Liver (tissue), 9 donors: ENCODE results near the gene HCRT. TPM values are rescaled to one million over a fixed set of nuclear protein-coding genes. Genes with fewer than 3 reads are reported as not detected.

ENCODE experiments used
- DNase-seq: peaks from one replicate; pipeline ENCODE4 v3.0.0-alpha.2; 2017; ENCODE audit warnings: low spot score
- H3K27ac ChIP-seq, 2 donors: one replicate each; pipeline ENCODE4 v1.7.0; 2013; ENCODE audit warnings: inconsistent platforms in 2 of 2, low read length in 2 of 2, control low read depth in 1 of 2, low read depth in 1 of 2, mild to moderate bottlenecking in 1 of 2
- H3K27me3 ChIP-seq, 4 donors: one replicate each; pipeline versions ENCODE4 v1.6.1 to v1.7.0; 2013; ENCODE audit warnings: low read length in 3 of 4, inconsistent platforms in 1 of 4, mild to moderate bottlenecking in 1 of 4, moderate library complexity in 1 of 4; ENCODE audit not compliant: control insufficient read depth in 4 of 4, insufficient read depth in 4 of 4
- H3K36me3 ChIP-seq, 4 donors: one replicate each; pipeline versions ENCODE4 v1.6.1 to v1.7.0; 2013; ENCODE audit warnings: low read length in 3 of 4, mild to moderate bottlenecking in 3 of 4, low read depth in 1 of 4, moderate library complexity in 1 of 4; ENCODE audit not compliant: control insufficient read depth in 4 of 4, insufficient read depth in 3 of 4
- H3K4me1 ChIP-seq, 4 donors: one replicate each; pipeline versions ENCODE4 v1.6.1 to v1.7.0; 2013; ENCODE audit warnings: low read length in 3 of 4, mild to moderate bottlenecking in 3 of 4, moderate library complexity in 1 of 4; ENCODE audit not compliant: control insufficient read depth in 4 of 4, insufficient read depth in 4 of 4
- H3K4me3 ChIP-seq, 3 donors: one replicate each; pipeline versions ENCODE4 v1.6.1 to v1.7.0; 2013; ENCODE audit warnings: low read length in 3 of 3, control low read depth in 1 of 3, low read depth in 1 of 3, mild to moderate bottlenecking in 1 of 3
- H3K9ac ChIP-seq, 2 donors: one replicate each; pipeline ENCODE4 v1.7.0; 2013; ENCODE audit warnings: low read length in 2 of 2, mild to moderate bottlenecking in 2 of 2, moderate library complexity in 2 of 2, control low read depth in 1 of 2, low read depth in 1 of 2
- H3K9me3 ChIP-seq, 4 donors: one replicate each; pipeline versions ENCODE4 v1.6.1 to v1.7.0; 2013; ENCODE audit warnings: low read length in 3 of 4; ENCODE audit not compliant: control insufficient read depth in 4 of 4
- ATF3 ChIP-seq: IDR thresholded peaks from 2 replicates; pipeline ENCODE4 v1.6.1; 2016; ENCODE audit warnings: antibody characterized with exemption
- CTCF ChIP-seq: fragments of 150-350 bp; IDR thresholded peaks from 2 replicates; pipeline ENCODE4 v1.5.1; 2017; ENCODE audit warnings: improper control_type of control experiment, low read depth, low read length; ENCODE audit not compliant: missing input control
- EGR1 ChIP-seq, 2 donors: IDR thresholded peaks; 2 replicates each; pipeline ENCODE4 v1.6.1; 2016 to 2018; ENCODE audit warnings: antibody characterized with exemption in 2 of 2, low read depth in 2 of 2
- FOXA1 ChIP-seq: IDR thresholded peaks from 2 replicates; pipeline ENCODE4 v1.6.1; 2016; ENCODE audit warnings: antibody characterized with exemption
- FOXA2 ChIP-seq: IDR thresholded peaks from 2 replicates; pipeline ENCODE4 v1.6.1; 2016; ENCODE audit warnings: antibody characterized with exemption
- GABPA ChIP-seq, 2 donors: IDR thresholded peaks in 1 of 2; conservative IDR thresholded peaks in 1 of 2; 2 replicates each; pipeline ENCODE4 v1.6.1; 2016; ENCODE audit warnings: antibody characterized with exemption in 2 of 2, mild to moderate bottlenecking in 1 of 2, moderate library complexity in 1 of 2
- HNF4A ChIP-seq, 2 donors: conservative IDR thresholded peaks; 2 replicates each; pipeline ENCODE4 v1.6.1; 2016; ENCODE audit warnings: antibody characterized with exemption in 2 of 2, mild to moderate bottlenecking in 2 of 2
- HNF4G ChIP-seq: IDR thresholded peaks from 2 replicates; pipeline ENCODE4 v1.6.1; 2016; ENCODE audit warnings: antibody characterized with exemption
- JUND ChIP-seq, 2 donors: IDR thresholded peaks; 2 replicates each; pipeline ENCODE4 v1.6.1; 2016; ENCODE audit warnings: antibody characterized with exemption in 2 of 2
- MAX ChIP-seq: IDR thresholded peaks from 2 replicates; pipeline ENCODE4 v1.6.1; 2016; ENCODE audit warnings: antibody characterized with exemption
- NR2F2 ChIP-seq: IDR thresholded peaks from 2 replicates; pipeline ENCODE4 v1.6.1; 2016; ENCODE audit warnings: antibody characterized with exemption
- RAD21 ChIP-seq, 2 donors: IDR thresholded peaks; 2 replicates each; pipeline ENCODE4 v1.6.1; 2016; ENCODE audit warnings: antibody characterized with exemption in 2 of 2, mild to moderate bottlenecking in 2 of 2
- REST ChIP-seq: IDR thresholded peaks from 2 replicates; pipeline ENCODE4 v1.6.1; 2016; ENCODE audit warnings: antibody characterized with exemption, mild to moderate bottlenecking
- RXRA ChIP-seq, 2 donors: IDR thresholded peaks; 2 replicates each; pipeline ENCODE4 v1.6.1; 2017 to 2018; ENCODE audit warnings: antibody characterized with exemption in 2 of 2, mild to moderate bottlenecking in 1 of 2
- SP1 ChIP-seq: IDR thresholded peaks from 2 replicates; pipeline ENCODE4 v1.6.1; 2018; ENCODE audit warnings: antibody characterized with exemption, mild to moderate bottlenecking
- TAF1 ChIP-seq: conservative IDR thresholded peaks from 2 replicates; pipeline ENCODE4 v1.6.1; 2016; ENCODE audit warnings: antibody characterized with exemption, mild to moderate bottlenecking
- YY1 ChIP-seq: IDR thresholded peaks from 2 replicates; pipeline ENCODE4 v1.6.1; 2016; ENCODE audit warnings: antibody characterized with exemption, mild to moderate bottlenecking
- WGBS: extraction: QIAGEN DNeasy Blood & Tissue Kit; methylation state at CpG from one replicate; pipeline ENCODE4 v1.1.7; 2013; 5-methylcytosine and 5-hydroxymethylcytosine counted together
- polyA plus RNA-seq, 2 donors: library from polyadenylated mRNA; stranded (reverse) in 1 of 2; unstranded in 1 of 2; fragments of 200-250 nt in 1 of 2; fragments of >200 nt in 1 of 2; fragmentation: Nextera tagmentation in 1 of 2; extraction: Ambion mirVana in 1 of 2; gene quantifications; one replicate each; pipeline versions ENCODE4 v1.2.1 to v1.2.3, GENCODE V29; 2013 to 2015
- total RNA-seq, 2 donors: library from RNA; depleted of rRNA; stranded (reverse); fragments of >200 nt; gene quantifications; one replicate each; pipeline ENCODE4 v1.2.3, GENCODE V29; 2014
- donor health status: healthy.
- donor health status: healthy.
- donor health status: healthy.
- donor health status: healthy.
- donor health status: healthy.

The HCRT gene
- total and polyA plus RNA-seq, 4 donors, result not detected

- no peak overlapping the region for H3K4me3 ChIP-seq
- H3K27ac ChIP-seq, result no peak overlapping the region
- H3K27me3 ChIP-seq, result no peaks in the 10 kb centered on the region
- H3K36me3 ChIP-seq, result no peaks in the 10 kb centered on the region
- H3K4me1 ChIP-seq, result peaks cover 4 to 12% (median 6%) of the 10 kb centered on the region in 4 donors
- WGBS, result 95% methylated on average over 23 of the region's 23 CpGs
- no peak for DNase-seq
- H3K9ac ChIP-seq, result no peak overlapping the region
- TF ChIP-seq CTCF, result no peak
- TF ChIP-seq REST, result no peak
- TF ChIP-seq FOXA2, result no peak
- TF ChIP-seq SP1, result no peak
- TF ChIP-seq JUND (IDR thresholded peaks at IDR 0.05), result no peak
- no peak for TF ChIP-seq TAF1
- no peak for TF ChIP-seq FOXA1
- no peak for TF ChIP-seq RAD21 (IDR thresholded peaks at IDR 0.05)
- TF ChIP-seq MAX, result no peak
- TF ChIP-seq HNF4G, result no peak
- TF ChIP-seq HNF4A (conservative IDR thresholded peaks at IDR 0.05), result no peak
- no peak for TF ChIP-seq RXRA (IDR thresholded peaks at IDR 0.05)
- no peak for TF ChIP-seq EGR1 (IDR thresholded peaks at IDR 0.05; ENCODE audit: low read depth in 2 of 2)
- no peak for TF ChIP-seq YY1
- no peaks in the 10 kb centered on the region for H3K9me3 ChIP-seq
Observed at GRCh38 chr17:42192189-42193126, 7.2 kb upstream of the HCRT start.

- no peak for DNase-seq
- H3K9me3 ChIP-seq, result no peaks in the 10 kb centered on the region
- no peaks in the 10 kb centered on the region for H3K27me3 ChIP-seq
- no peak overlapping the region for H3K4me3 ChIP-seq
- no peaks in the 10 kb centered on the region for H3K36me3 ChIP-seq
- 96% methylated on average over 5 of the region's 5 CpGs for WGBS
- no peak overlapping the region for H3K27ac ChIP-seq
- no peak overlapping the region for H3K9ac ChIP-seq
- peaks cover 4 to 12% (median 6%) of the 10 kb centered on the region in 4 donors for H3K4me1 ChIP-seq
- TF ChIP-seq TAF1 (no peak), HNF4G (no peak), NR2F2 (no peak), RXRA (IDR thresholded peaks at IDR 0.05) (no peak), HNF4A (conservative IDR thresholded peaks at IDR 0.05) (no peak), REST (no peak), FOXA2 (no peak), SP1 (no peak), YY1 (no peak), FOXA1 (no peak), CTCF (no peak), RAD21 (IDR thresholded peaks at IDR 0.05) (no peak), GABPA (IDR thresholded peaks at IDR 0.05 in 1 of 2, conservative IDR thresholded peaks at IDR 0.05 in 1 of 2) (no peak), ATF3 (no peak), MAX (no peak)
Observed at GRCh38 chr17:42191275-42191608, 6.0 kb upstream of the HCRT start.
